ENCODE results near the gene TNS3.

The TNS3 gene

GRCh38 chr7:47506382-47507339 is 75.2 kb downstream of the TNS3 start:
- no peak for DNase-seq (ENCODE audit: low read depth in 2 of 2)

- DNase-seq (ENCODE audit: low read depth in 2 of 2): no peak
Observed at GRCh38 chr7:47505312-47506007, 76.5 kb downstream of the TNS3 start.

GRCh38 chr7:47504551-47505311 is 77.2 kb downstream of the TNS3 start:
- no peak for DNase-seq (ENCODE audit: low read depth in 2 of 2)

GRCh38 chr7:47503281-47503680 is 78.6 kb downstream of the TNS3 start:
- no peak for DNase-seq (ENCODE audit: low read depth in 2 of 2)

- DNase-seq (ENCODE audit: low read depth in 2 of 2): no peak
Observed at GRCh38 chr7:47502240-47502877, 79.6 kb downstream of the TNS3 start.

GRCh38 chr7:47501406-47501805 is 80.5 kb downstream of the TNS3 start:
- DNase-seq (ENCODE audit: low read depth in 2 of 2): no peak

GRCh38 chr7:47500103-47500563 is 81.8 kb downstream of the TNS3 start:
- DNase-seq (ENCODE audit: low read depth in 2 of 2): no peak

- DNase-seq (ENCODE audit: low read depth in 2 of 2): no peak
Observed at GRCh38 chr7:47498229-47499056, 83.5 kb downstream of the TNS3 start.

GRCh38 chr7:47497367-47498096 is 84.4 kb downstream of the TNS3 start:
- DNase-seq (ENCODE audit: low read depth in 2 of 2): no peak

- no peak for DNase-seq (ENCODE audit: low read depth in 2 of 2)
Observed at GRCh38 chr7:47496666-47497065, 85.2 kb downstream of the TNS3 start.

- no peak for DNase-seq (ENCODE audit: low read depth in 2 of 2)
Observed at GRCh38 chr7:47496056-47496665, 85.8 kb downstream of the TNS3 start.

GRCh38 chr7:47493976-47494911 is 87.7 kb downstream of the TNS3 start:
- no peak for DNase-seq (ENCODE audit: low read depth in 2 of 2)

- no peak for DNase-seq (ENCODE audit: low read depth in 2 of 2)
Observed at GRCh38 chr7:47492716-47493325, 89.1 kb downstream of the TNS3 start.

- no peak for DNase-seq (ENCODE audit: low read depth in 2 of 2)
Observed at GRCh38 chr7:47490501-47491265, 91.2 kb downstream of the TNS3 start.

- no peak for DNase-seq (ENCODE audit: low read depth in 2 of 2)
Observed at GRCh38 chr7:47489624-47490023, 92.3 kb downstream of the TNS3 start.

GRCh38 chr7:47488969-47489342 is 93.0 kb downstream of the TNS3 start:
- no peak for DNase-seq (ENCODE audit: low read depth in 2 of 2)

Measured in stimulated activated CD8-positive, alpha-beta memory T cell treated with anti-CD3 and anti-CD28 coated beads, Interleukin-2, amount 100 ng/mL, for 1 hour (primary cell).